Astrocyte (in vitro differentiated cells and primary cell): Measurements from ENCODE around the gene OPCML. TPM values are rescaled to one million over a fixed set of nuclear protein-coding genes. Genes with fewer than 3 reads are reported as not detected.

Source experiments
- DNase-seq: peaks from one replicate; pipeline ENCODE4 v3.0.0-alpha.2; 2010; ENCODE audit warnings: low read depth
- FAIRE-seq: peaks from 2 replicates; lab custom pipeline; 2011; peaks lifted over from hg19 to GRCh38; lab: Jason Lieb, UNC
- H2AFZ ChIP-seq: 2 replicates; pipeline ENCODE4 v1.6.0; 2012; ENCODE audit warnings: low read depth, low read length, inconsistent platforms
- H3K27ac ChIP-seq: 2 replicates; pipeline ENCODE4 v1.5.1; 2011; ENCODE audit warnings: low read depth, low read length, inconsistent platforms
- H3K27me3 ChIP-seq: 2 replicates; pipeline ENCODE4 v1.6.0; 2011; ENCODE audit warnings: low read length, inconsistent platforms; ENCODE audit not compliant: insufficient read depth
- H3K36me3 ChIP-seq: 2 replicates; pipeline ENCODE4 v1.5.1; 2011; ENCODE audit warnings: low read length, inconsistent platforms; ENCODE audit not compliant: insufficient read depth
- H3K4me1 ChIP-seq: 2 replicates; pipeline ENCODE4 v1.5.1; 2011; ENCODE audit warnings: low read length, inconsistent platforms; ENCODE audit not compliant: insufficient read depth
- H3K4me2 ChIP-seq: 2 replicates; pipeline ENCODE4 v1.6.0; 2012; ENCODE audit warnings: low read length, inconsistent platforms
- H3K4me3 ChIP-seq: 2 replicates; pipeline ENCODE4 v1.5.1; 2011; ENCODE audit warnings: low read depth, mild to moderate bottlenecking, low read length, inconsistent platforms; ENCODE audit not compliant: insufficient read depth
- H3K79me2 ChIP-seq: 2 replicates; pipeline ENCODE4 v1.6.0; 2012; ENCODE audit warnings: mild to moderate bottlenecking, low read length, inconsistent platforms; ENCODE audit not compliant: insufficient read depth
- H3K9ac ChIP-seq: 2 replicates; pipeline ENCODE4 v1.6.0; 2012; ENCODE audit warnings: mild to moderate bottlenecking, low read length, inconsistent platforms
- H3K9me3 ChIP-seq: 2 replicates; pipeline ENCODE4 v1.5.1; 2012; ENCODE audit warnings: low read depth, mild to moderate bottlenecking, low read length, inconsistent platforms; ENCODE audit not compliant: insufficient read depth
- H4K20me1 ChIP-seq: 2 replicates; pipeline ENCODE4 v1.6.0; 2012; ENCODE audit warnings: low read length, inconsistent platforms; ENCODE audit not compliant: insufficient read depth
- H3K27ac Mint-ChIP-seq: one replicate; pipeline ENCODE4 v1.8.0; 2021; ENCODE audit warnings: mild to moderate bottlenecking, mixed read lengths; ENCODE audit not compliant: unreplicated experiment
- H3K27me3 Mint-ChIP-seq: one replicate; pipeline ENCODE4 v1.8.0; 2021; ENCODE audit warnings: low read depth, mixed read lengths; ENCODE audit not compliant: unreplicated experiment
- H3K36me3 Mint-ChIP-seq: one replicate; pipeline ENCODE4 v1.8.0; 2021; ENCODE audit warnings: low read depth, mixed read lengths; ENCODE audit not compliant: unreplicated experiment
- H3K4me1 Mint-ChIP-seq: one replicate; pipeline ENCODE4 v1.8.0; 2021; ENCODE audit warnings: low read depth, mixed read lengths; ENCODE audit not compliant: unreplicated experiment
- H3K4me3 Mint-ChIP-seq: one replicate; pipeline ENCODE4 v1.8.0; 2021; ENCODE audit warnings: mild to moderate bottlenecking, moderate library complexity, mixed read lengths; ENCODE audit not compliant: unreplicated experiment
- H3K9me3 Mint-ChIP-seq: one replicate; pipeline ENCODE4 v1.8.0; 2021; ENCODE audit warnings: mild to moderate bottlenecking, mixed read lengths; ENCODE audit not compliant: unreplicated experiment
- EZH2 ChIP-seq: IDR thresholded peaks from 2 replicates; pipeline ENCODE4 v1.6.1; 2012; ENCODE audit warnings: mild to moderate bottlenecking, low read length, inconsistent platforms; ENCODE audit not compliant: insufficient read depth
- total RNA-seq: library from RNA; stranded (reverse); gene quantifications from 2 replicates; pipeline ENCODE4 v1.2.1, GENCODE V29; 2021
- TF ChIP-seq, protein P1 (sequence below): IDR thresholded peaks from 2 replicates; pipeline ENCODE4 v1.5.1; 2011; ENCODE audit warnings: low read depth, mild to moderate bottlenecking, inconsistent platforms, low read length, moderate library complexity; ENCODE audit not compliant: insufficient read depth

OPCML gene
- total RNA-seq, 1 donor from 2014 or later = 7.9 TPM

DNA sequence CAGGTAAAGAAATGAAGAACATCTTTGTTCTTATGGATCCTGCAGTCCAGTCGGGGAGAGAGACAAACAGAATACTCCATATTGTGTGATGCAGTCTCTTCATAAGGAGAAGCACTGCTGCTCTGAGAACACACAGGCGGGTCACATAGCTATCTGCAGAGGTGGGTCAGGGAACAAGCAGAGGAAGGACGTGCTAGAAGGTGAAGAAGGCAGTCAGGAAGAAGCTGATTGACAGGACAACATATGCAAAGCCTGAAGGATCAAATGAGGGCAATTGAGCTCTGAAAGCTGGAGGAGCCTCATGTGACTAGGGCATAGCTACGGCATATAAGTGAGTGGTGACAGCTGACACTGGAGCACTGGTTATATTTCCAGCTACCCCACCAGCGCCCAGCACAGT lies 122.5 kb downstream of the OPCML start:
- Mint-ChIP-seq H3K4me1 (no peaks in the 10 kb centered on the region), H3K9me3 (peaks cover 7% of the 10 kb centered on the region), H3K36me3 (no peaks in the 10 kb centered on the region), H3K27ac (no peak overlapping the region), H3K27me3 (peaks cover 12% of the 10 kb centered on the region), H3K4me3 (no peak overlapping the region)
- Histone ChIP-seq H3K9me3 (no peaks in the 10 kb centered on the region), H4K20me1 (no peaks in the 10 kb centered on the region), H3K27me3 (no peaks in the 10 kb centered on the region), H3K4me2 (no peak overlapping the region), H3K9ac (no peak overlapping the region), H3K36me3 (no peaks in the 10 kb centered on the region), H3K4me1 (no peaks in the 10 kb centered on the region), H2AFZ (no peak overlapping the region), H3K79me2 (no peaks in the 10 kb centered on the region), H3K4me3 (no peak overlapping the region), H3K27ac (no peak overlapping the region)
- FAIRE-seq (no peak), DNase-seq (no peak)
- TF ChIP-seq, protein P1, sequence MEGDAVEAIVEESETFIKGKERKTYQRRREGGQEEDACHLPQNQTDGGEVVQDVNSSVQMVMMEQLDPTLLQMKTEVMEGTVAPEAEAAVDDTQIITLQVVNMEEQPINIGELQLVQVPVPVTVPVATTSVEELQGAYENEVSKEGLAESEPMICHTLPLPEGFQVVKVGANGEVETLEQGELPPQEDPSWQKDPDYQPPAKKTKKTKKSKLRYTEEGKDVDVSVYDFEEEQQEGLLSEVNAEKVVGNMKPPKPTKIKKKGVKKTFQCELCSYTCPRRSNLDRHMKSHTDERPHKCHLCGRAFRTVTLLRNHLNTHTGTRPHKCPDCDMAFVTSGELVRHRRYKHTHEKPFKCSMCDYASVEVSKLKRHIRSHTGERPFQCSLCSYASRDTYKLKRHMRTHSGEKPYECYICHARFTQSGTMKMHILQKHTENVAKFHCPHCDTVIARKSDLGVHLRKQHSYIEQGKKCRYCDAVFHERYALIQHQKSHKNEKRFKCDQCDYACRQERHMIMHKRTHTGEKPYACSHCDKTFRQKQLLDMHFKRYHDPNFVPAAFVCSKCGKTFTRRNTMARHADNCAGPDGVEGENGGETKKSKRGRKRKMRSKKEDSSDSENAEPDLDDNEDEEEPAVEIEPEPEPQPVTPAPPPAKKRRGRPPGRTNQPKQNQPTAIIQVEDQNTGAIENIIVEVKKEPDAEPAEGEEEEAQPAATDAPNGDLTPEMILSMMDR = no peak
- no peak for TF ChIP-seq EZH2

DNA sequence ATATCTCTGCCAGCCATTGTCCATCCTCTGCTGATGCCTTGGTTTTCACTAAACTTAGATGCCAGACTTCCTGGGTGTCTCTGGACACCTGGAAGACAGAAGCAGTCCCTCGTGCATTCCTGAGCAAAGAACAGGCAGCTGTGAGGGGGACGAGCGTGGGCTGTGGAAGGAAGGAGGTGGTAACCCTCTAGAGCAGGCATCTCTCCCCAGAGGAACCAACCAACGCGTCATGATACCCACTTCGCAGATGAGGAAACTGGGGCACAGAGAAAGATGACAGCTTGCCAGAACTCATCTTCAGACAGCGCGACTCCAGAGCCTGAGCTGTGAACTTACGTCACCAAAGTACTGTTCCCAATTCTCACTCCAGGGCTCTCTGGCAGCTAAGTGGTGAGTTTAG lies 123.4 kb downstream of the OPCML start:
- peaks cover 7% of the 10 kb centered on the region for H3K9me3 Mint-ChIP-seq

DNA sequence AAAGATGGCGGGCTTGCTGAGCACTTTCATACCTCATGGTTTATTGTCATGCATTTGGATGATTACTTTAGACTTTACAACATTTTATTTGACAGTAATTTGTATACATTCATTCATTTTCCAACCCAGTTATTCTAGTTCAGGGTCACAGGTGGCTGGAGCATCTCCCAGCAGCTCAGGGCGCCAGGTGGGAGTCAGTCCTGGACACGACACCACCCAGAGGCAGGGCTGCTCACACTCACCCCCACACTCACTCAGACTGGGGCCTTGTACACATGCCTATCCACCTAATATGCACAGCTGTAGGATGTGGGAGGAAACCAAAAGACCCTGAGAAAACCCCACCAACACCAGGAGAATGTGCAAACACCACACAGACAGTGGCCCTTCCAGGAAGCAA lies 123.9 kb downstream of the OPCML start:
- FAIRE-seq (no peak), DNase-seq (no peak)
- H3K36me3 Mint-ChIP-seq = no peaks in the 10 kb centered on the region
- no peak overlapping the region for H3K27ac Mint-ChIP-seq
- no peaks in the 10 kb centered on the region for H3K4me1 Mint-ChIP-seq
- H2AFZ ChIP-seq = no peak overlapping the region
- peaks cover 8% of the 10 kb centered on the region for H3K27me3 Mint-ChIP-seq
- no peaks in the 10 kb centered on the region for H3K4me1 ChIP-seq
- no peak overlapping the region for H3K4me2 ChIP-seq
- peaks cover 7% of the 10 kb centered on the region for H3K9me3 Mint-ChIP-seq
- H4K20me1 ChIP-seq = no peaks in the 10 kb centered on the region
- no peaks in the 10 kb centered on the region for H3K79me2 ChIP-seq
- H3K27ac ChIP-seq = no peak overlapping the region
- H3K9me3 ChIP-seq = no peaks in the 10 kb centered on the region
- no peak overlapping the region for H3K4me3 ChIP-seq
- TF ChIP-seq, protein P1 = no peak
- TF ChIP-seq EZH2 = no peak
- H3K36me3 ChIP-seq = no peaks in the 10 kb centered on the region
- H3K9ac ChIP-seq = no peak overlapping the region
- H3K4me3 Mint-ChIP-seq = no peak overlapping the region
- no peaks in the 10 kb centered on the region for H3K27me3 ChIP-seq

More for the DNA sequence above, 123.4 kb downstream of the OPCML start:
- DNase-seq (no peak), FAIRE-seq (no peak)
- Histone ChIP-seq H3K9me3 (no peaks in the 10 kb centered on the region), H3K4me1 (no peaks in the 10 kb centered on the region), H3K9ac (no peak overlapping the region), H4K20me1 (no peaks in the 10 kb centered on the region), H3K27me3 (no peaks in the 10 kb centered on the region), H2AFZ (no peak overlapping the region), H3K4me3 (no peak overlapping the region), H3K36me3 (no peaks in the 10 kb centered on the region), H3K4me2 (no peak overlapping the region), H3K79me2 (no peaks in the 10 kb centered on the region), H3K27ac (no peak overlapping the region)
- TF ChIP-seq, protein P1 = no peak
- TF ChIP-seq EZH2 = no peak
- Mint-ChIP-seq H3K4me3 (no peak overlapping the region), H3K4me1 (no peaks in the 10 kb centered on the region), H3K27ac (no peak overlapping the region), H3K27me3 (peaks cover 12% of the 10 kb centered on the region), H3K36me3 (no peaks in the 10 kb centered on the region)
